H1 (cell line): ENCODE measurements around the gene EXOSC5. TPM values are rescaled to one million over a fixed set of nuclear protein-coding genes. Genes with fewer than 3 reads are reported as not detected.
"Not testable (repeated sequence)": the region's sequence is repeated elsewhere in the genome, so short reads cannot be mapped to it uniquely, and the experiment has no call there.

ENCODE experiments used
- CTCF ChIA-PET: fragments of 300-600 bp; sonication (Branson Sonifier 250); formaldehyde crosslinking; loops from one replicate; lab custom pipeline; 2021; ENCODE audit not compliant: partially characterized antibody; lab: Charles Lee
- POLR2A ChIA-PET: fragments of 300-600 bp; sonication (Branson Sonifier 250); formaldehyde crosslinking; loops from one replicate; lab custom pipeline; 2021; ENCODE audit warnings: inconsistent platforms; ENCODE audit not compliant: partially characterized antibody; lab: Charles Lee
- DNase-seq, 2 experiments: peaks; one replicate each; pipeline versions ENCODE4 v3.0.0 to v3.0.0-alpha.2; 2010 to 2022; ENCODE audit warnings: low spot score in 2 of 2, low read depth in 1 of 2, mixed read lengths in 1 of 2
- FAIRE-seq: peaks from 2 replicates; lab custom pipeline; 2011; peaks lifted over from hg19 to GRCh38; lab: Jason Lieb, UNC
- H2AFZ ChIP-seq: 2 replicates; pipeline ENCODE4 v1.8.1; 2012; ENCODE audit warnings: low read length, inconsistent platforms
- H2AK5ac ChIP-seq: 2 replicates; pipeline ENCODE4 v1.6.1; 2013; ENCODE audit warnings: low read depth, low read length
- H2BK120ac ChIP-seq: replicated peaks from 2 replicates; pipeline ENCODE3; 2013; ENCODE audit warnings: low read depth, low read length, inconsistent platforms
- H2BK12ac ChIP-seq: 2 replicates; pipeline ENCODE4 v1.6.1; 2013; ENCODE audit warnings: low read depth, low read length
- H2BK15ac ChIP-seq: 2 replicates; pipeline ENCODE4 v1.6.1; 2013; ENCODE audit warnings: low read length
- H2BK20ac ChIP-seq: 2 replicates; pipeline ENCODE4 v1.6.1; 2013; ENCODE audit warnings: low read length
- H2BK5ac ChIP-seq: 2 replicates; pipeline ENCODE4 v1.6.1; 2013; ENCODE audit warnings: low read depth, low read length
- H3K14ac ChIP-seq: 2 replicates; pipeline ENCODE4 v1.6.1; 2013; ENCODE audit warnings: inconsistent platforms; ENCODE audit not compliant: insufficient read length
- H3K18ac ChIP-seq: 2 replicates; pipeline ENCODE4 v1.6.1; 2013; ENCODE audit warnings: low read length; ENCODE audit errors: extremely low read depth
- H3K23ac ChIP-seq: 2 replicates; pipeline ENCODE4 v1.6.1; 2013; ENCODE audit warnings: inconsistent platforms; ENCODE audit not compliant: insufficient read length
- H3K23me2 ChIP-seq: 2 replicates; pipeline ENCODE4 v1.6.1; 2013; ENCODE audit warnings: low read depth, low read length
- H3K27ac ChIP-seq: 2 replicates; pipeline ENCODE4 v1.6.1; 2011; ENCODE audit warnings: low read depth, low read length, inconsistent platforms
- H3K27me3 ChIP-seq, 4 experiments: replicated peaks in 1 of 4; 1 replicate in 1 of 4; 2 replicates in 3 of 4; pipeline versions ENCODE4 v1.6.1 to v1.8.1; 2011 to 2013; ENCODE audit warnings: low read length in 3 of 4, mild to moderate bottlenecking in 3 of 4, inconsistent platforms in 2 of 4, mixed read lengths in 2 of 4, moderate library complexity in 1 of 4; ENCODE audit not compliant: control insufficient read depth in 3 of 4, insufficient read depth in 3 of 4; ENCODE audit errors: extremely low read depth in 1 of 4
- H3K36me3 ChIP-seq, 4 experiments: 2 replicates each; pipeline versions ENCODE4 v1.6.1 to v1.8.1; 2011 to 2013; ENCODE audit warnings: mild to moderate bottlenecking in 4 of 4, low read length in 3 of 4, moderate library complexity in 2 of 4, control low read depth in 1 of 4, inconsistent platforms in 1 of 4; ENCODE audit not compliant: insufficient read depth in 4 of 4, control insufficient read depth in 2 of 4
- H3K4ac ChIP-seq: replicated peaks from 2 replicates; pipeline ENCODE3; 2013; ENCODE audit warnings: low read length, low read depth, mixed read lengths, inconsistent platforms; ENCODE audit not compliant: insufficient read length
- H3K4me1 ChIP-seq, 4 experiments: replicated peaks in 1 of 4; 1 replicate in 1 of 4; 2 replicates in 3 of 4; pipeline versions ENCODE4 v1.6.1 to v1.8.1; 2011 to 2013; ENCODE audit warnings: low read length in 3 of 4, inconsistent platforms in 2 of 4, mixed read lengths in 1 of 4; ENCODE audit not compliant: insufficient read depth in 4 of 4, control insufficient read depth in 3 of 4
- H3K4me2 ChIP-seq, 2 experiments: 2 replicates each; pipeline versions ENCODE4 v1.6.1 to v1.8.1; 2011 to 2013; ENCODE audit warnings: low read depth in 2 of 2, low read length in 2 of 2, control low read depth in 1 of 2, inconsistent platforms in 1 of 2, mild to moderate bottlenecking in 1 of 2; ENCODE audit not compliant: insufficient read depth in 1 of 2
- H3K4me3 ChIP-seq, 4 experiments: fragments of 200-600, 300-600 bp in 1 of 4; sonication (generic), shearing (Covaris generic), sonication (Bioruptor Twin) in 1 of 4; 2 replicates each; pipeline versions ENCODE4 v1.5.1 to v1.8.1; 2011 to 2016; ENCODE audit warnings: low read length in 4 of 4, low read depth in 3 of 4, control low read depth in 2 of 4, inconsistent platforms in 2 of 4, mild to moderate bottlenecking in 2 of 4, mixed read lengths in 1 of 4, moderate library complexity in 1 of 4; ENCODE audit not compliant: insufficient read depth in 2 of 4; ENCODE audit errors: extremely low read depth in 1 of 4
- H3K56ac ChIP-seq: replicated peaks from 2 replicates; pipeline ENCODE3; 2013; ENCODE audit warnings: low read depth, mild to moderate bottlenecking, mixed read lengths, low read length, inconsistent platforms; ENCODE audit not compliant: insufficient read length
- H3K79me1 ChIP-seq: 2 replicates; pipeline ENCODE4 v1.6.1; 2013; ENCODE audit warnings: low read depth, low read length, control low read depth
- H3K79me2 ChIP-seq, 2 experiments: 2 replicates each; pipeline versions ENCODE4 v1.6.1 to v1.8.1; 2012 to 2013; ENCODE audit warnings: low read length in 2 of 2, mild to moderate bottlenecking in 2 of 2, inconsistent platforms in 1 of 2; ENCODE audit not compliant: insufficient read depth in 2 of 2, control insufficient read depth in 1 of 2
- H3K9ac ChIP-seq, 4 experiments: replicated peaks in 1 of 4; 1 replicate in 1 of 4; 2 replicates in 3 of 4; pipeline versions ENCODE4 v1.6.1 to v1.8.1; 2011 to 2013; ENCODE audit warnings: low read depth in 3 of 4, low read length in 3 of 4, control low read depth in 2 of 4, mild to moderate bottlenecking in 2 of 4, moderate library complexity in 2 of 4, inconsistent platforms in 1 of 4; ENCODE audit errors: extremely low read depth in 1 of 4
- H3K9me3 ChIP-seq, 2 experiments: 2 replicates each; pipeline versions ENCODE4 v1.6.1 to v1.8.1; 2012 to 2013; ENCODE audit warnings: mild to moderate bottlenecking in 2 of 2, moderate library complexity in 2 of 2, control low read depth in 1 of 2, inconsistent platforms in 1 of 2, low read depth in 1 of 2, low read length in 1 of 2, mixed read lengths in 1 of 2; ENCODE audit not compliant: insufficient read depth in 2 of 2
- H4K20me1 ChIP-seq, 2 experiments: replicated peaks in 1 of 2; 2 replicates each; pipeline versions ENCODE3 to v1.8.1; 2011 to 2013; ENCODE audit warnings: inconsistent platforms in 2 of 2, low read length in 2 of 2, mild to moderate bottlenecking in 1 of 2; ENCODE audit not compliant: insufficient read depth in 2 of 2, control insufficient read depth in 1 of 2
- H4K5ac ChIP-seq: 2 replicates; pipeline ENCODE4 v1.6.1; 2013; ENCODE audit warnings: low read length, low read depth, mixed read lengths, inconsistent platforms; ENCODE audit not compliant: insufficient read length
- H4K8ac ChIP-seq: 2 replicates; pipeline ENCODE4 v1.8.0; 2013; ENCODE audit warnings: mild to moderate bottlenecking, moderate library complexity, low read length, inconsistent platforms; ENCODE audit not compliant: insufficient read depth; ENCODE audit errors: extremely low read depth
- H4K91ac ChIP-seq: replicated peaks from 2 replicates; pipeline ENCODE3; 2013; ENCODE audit warnings: low read length, mixed read lengths, inconsistent platforms; ENCODE audit not compliant: insufficient read length
- WGBS, 2 experiments: shearing (Covaris generic) in 1 of 2; methylation state at CpG; one replicate each; pipeline versions ENCODE4 v1.1.6 to v1.1.7; 2013 to 2015; ENCODE audit warnings: low lambda C conversion rate in 2 of 2, mixed read lengths in 2 of 2, inconsistent platforms in 1 of 2, low coverage in 1 of 2, missing lambda C conversion rate in 1 of 2; ENCODE audit not compliant: insufficient replicate concordance in 2 of 2, insufficient coverage in 1 of 2, insufficient read length in 1 of 2; ENCODE audit errors: extremely low coverage in 1 of 2, missing lambda C conversion rate in 1 of 2; 5-methylcytosine and 5-hydroxymethylcytosine counted together
- polyA plus RNA-seq, 7 experiments: library from polyadenylated mRNA; depleted of rRNA in 3 of 7; stranded (reverse) in 5 of 7; unstranded in 2 of 7; fragments of >200 nt in 5 of 7; fragments of 200-250 nt in 2 of 7; gene quantifications; 1 replicate in 5 of 7; 2 replicates in 1 of 7; 4 replicates in 1 of 7; pipeline versions ENCODE4 v1.2.1 to v1.2.3, GENCODE V29; 2011 to 2013; ENCODE audit warnings: missing spikeins in 2 of 7, mixed read lengths in 2 of 7
- total RNA-seq: library from RNA; stranded (reverse); fragmentation: NEBNext Ultra II Directional; extraction: Animal tissue kit (Norgen Biotek cat#: 25700); gene quantifications from 2 replicates; pipeline ENCODE4 v1.2.1, GENCODE V29; 2021

EXOSC5 gene
- total and polyA plus RNA-seq, 2 of the 8 experiments (the other 6 are each of a cell fraction or from before 2014, with no cell fraction given), result 56.2 to 92.8 TPM

DNA sequence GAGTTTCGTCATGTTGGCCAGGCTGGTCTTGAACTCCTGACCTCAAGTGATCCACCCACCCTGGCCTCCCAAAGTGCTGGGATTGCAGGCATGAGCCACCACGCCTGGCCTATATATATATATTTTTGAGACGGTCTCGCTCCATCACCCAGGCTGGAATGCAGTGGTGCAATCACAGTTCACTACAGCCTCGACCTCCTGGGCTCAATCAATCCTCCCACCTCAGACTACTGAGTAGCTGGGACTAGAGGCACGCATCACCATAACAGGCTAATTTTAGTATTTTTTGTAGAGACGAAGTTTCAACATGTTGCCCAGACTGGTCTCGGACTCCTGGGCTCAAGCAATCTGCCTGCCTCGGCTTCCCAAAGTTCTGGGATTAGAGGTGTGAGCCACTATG lies 50.2 kb downstream of the EXOSC5 start:
- not testable (repeated sequence) for H2AK5ac ChIP-seq, H3K56ac ChIP-seq, FAIRE-seq, H3K4me2 ChIP-seq, H3K79me1 ChIP-seq, H4K20me1 ChIP-seq, H3K14ac ChIP-seq, H2BK5ac ChIP-seq, H3K23ac ChIP-seq, H3K9ac ChIP-seq, H2BK15ac ChIP-seq, H3K79me2 ChIP-seq, H4K5ac ChIP-seq, H3K36me3 ChIP-seq, H2BK20ac ChIP-seq, H3K4ac ChIP-seq, H4K91ac ChIP-seq, H3K4me1 ChIP-seq, H2AFZ ChIP-seq, H2BK120ac ChIP-seq, H3K4me3 ChIP-seq, H3K27ac ChIP-seq, H3K18ac ChIP-seq, H4K8ac ChIP-seq, H2BK12ac ChIP-seq, DNase-seq, H3K9me3 ChIP-seq
- 87% methylated on average over 9 of the region's 9 CpGs; no CpG with 5 or more reads in 1 of the 2 experiments for WGBS, 2 experiments
- H3K23me2 ChIP-seq, result peaks cover 12% of the 10 kb centered on the region
- peaks cover 6 to 20% (median 17%) of the 10 kb centered on the region in 4 experiments for H3K27me3 ChIP-seq
- CTCF ChIA-PET, result interaction anchor here (1.5 to 1.9 kb wide), 2 partner anchors 25 to 448 kb away, joined by 4 to 6 read pairs; no protein-coding TSS in a partner anchor
- POLR2A ChIA-PET, result interaction anchor here (1.1 kb wide), 1 partner anchor 25 kb away, joined by 3 read pairs; no protein-coding TSS in a partner anchor
